ENCODE measurements around the gene KIF24.
"Not testable (repeated sequence)": the region's sequence is repeated elsewhere in the genome, so short reads cannot be mapped to it uniquely, and the experiment has no call there.

Gene KIF24

DNA sequence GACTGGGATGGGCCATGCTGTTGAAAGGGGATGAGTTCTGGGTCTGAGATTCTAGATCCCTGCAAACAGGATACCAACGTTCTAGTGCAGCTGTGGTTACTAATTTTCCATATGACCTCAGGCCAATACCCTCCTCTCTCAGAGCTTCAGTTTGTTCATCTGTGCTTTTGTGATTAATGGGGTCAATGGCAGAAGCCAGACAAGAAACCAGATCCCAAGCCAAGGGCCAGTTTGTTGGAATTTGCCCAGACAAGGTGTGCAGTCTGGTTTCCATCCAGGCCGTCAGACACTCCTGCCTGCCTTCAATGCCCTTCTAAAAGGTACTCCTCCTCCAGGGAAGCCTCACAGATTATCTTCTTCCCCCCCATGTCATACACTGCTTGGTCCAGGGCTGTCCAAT lies 36.2 kb upstream of the KIF24 start:
- DNase-seq (ENCODE audit: low spot score) = no peak

DNA sequence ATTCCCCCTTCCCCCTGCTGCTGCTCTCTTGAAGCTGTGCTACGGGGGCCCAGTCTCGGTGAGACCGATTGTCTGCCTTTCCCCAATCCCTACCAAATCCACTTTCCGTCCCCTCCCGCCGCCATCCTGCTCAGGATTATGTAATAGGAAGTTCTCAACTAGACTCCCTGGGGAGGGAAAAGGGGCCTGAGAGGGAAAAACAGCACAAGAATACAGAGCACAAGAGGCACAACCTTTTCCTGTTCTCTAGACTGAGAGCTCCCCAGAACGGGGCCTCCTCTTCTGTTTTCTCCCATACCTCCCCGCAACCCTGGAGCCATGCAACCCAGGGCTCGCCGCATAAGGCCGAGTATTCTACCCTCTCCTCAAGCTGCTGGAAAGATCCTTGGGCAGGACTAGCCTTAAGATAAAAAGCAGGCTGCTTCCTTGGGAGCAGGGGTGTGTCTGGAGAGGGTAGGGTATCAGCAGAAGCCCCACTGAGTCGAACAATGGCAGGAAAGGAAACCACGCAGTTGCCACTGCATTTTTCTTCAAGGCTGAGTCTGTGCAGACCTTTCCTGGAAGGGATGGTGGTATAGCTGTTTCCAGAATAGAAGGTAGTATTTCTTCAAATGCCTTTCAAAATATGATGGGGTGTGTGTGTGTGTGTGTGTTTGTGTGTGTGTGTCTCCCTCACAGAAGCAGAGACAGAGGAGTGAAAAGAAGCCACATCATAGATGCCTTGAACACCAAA lies 34.7 kb upstream of the KIF24 start:
- DNase-seq (ENCODE audit: low spot score) = no peak

DNA sequence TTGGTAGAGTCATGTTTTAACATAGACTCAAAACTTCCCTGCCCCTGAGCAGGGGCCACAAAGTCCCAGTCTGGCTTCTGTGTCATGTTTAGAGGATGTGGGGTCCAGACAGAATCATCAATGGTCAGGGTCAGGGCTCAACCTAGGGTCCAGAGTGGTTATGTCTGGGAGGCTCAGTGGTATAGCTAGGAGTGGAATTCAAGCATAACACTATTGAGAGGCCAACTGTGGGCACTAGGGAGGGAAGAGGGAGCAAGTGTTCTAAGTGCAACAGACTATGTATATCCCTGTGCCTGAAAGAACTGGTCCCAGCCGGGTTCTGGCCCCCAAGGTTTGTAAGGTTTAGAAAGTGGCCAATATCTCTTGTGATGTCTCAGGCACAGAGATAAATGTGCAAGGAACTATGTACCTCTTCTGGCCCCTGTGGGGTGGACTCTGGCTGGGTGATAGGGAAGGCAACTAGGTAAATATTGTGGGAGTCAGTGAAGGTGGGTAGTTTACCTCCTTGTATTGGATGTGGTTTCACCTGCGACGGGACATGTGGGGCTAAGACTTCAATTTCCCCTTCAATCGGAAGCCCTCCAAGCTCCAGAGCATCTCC lies 33.6 kb upstream of the KIF24 start:
- DNase-seq (ENCODE audit: low spot score) = no peak

DNA sequence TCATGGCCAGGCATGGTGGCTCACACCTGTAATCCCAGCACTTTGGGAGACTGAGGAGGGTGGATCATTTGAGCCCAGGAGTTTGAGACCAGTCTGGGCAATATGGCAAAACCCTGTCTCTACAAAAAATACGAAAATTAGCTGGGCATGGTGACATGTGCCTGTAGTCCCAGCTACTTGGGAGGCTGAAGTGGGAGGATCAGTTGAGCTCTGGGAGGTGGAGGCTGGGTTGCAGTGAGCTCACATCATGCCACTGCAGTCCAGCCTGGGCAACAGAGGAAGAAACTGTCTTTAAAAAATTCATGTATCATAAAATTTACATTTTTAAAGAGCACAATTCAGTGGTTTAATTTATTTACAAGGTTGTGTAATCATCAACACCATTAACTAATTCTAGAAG lies 23.9 kb upstream of the KIF24 start:
- not testable (repeated sequence) for DNase-seq (ENCODE audit: low spot score)

DNA sequence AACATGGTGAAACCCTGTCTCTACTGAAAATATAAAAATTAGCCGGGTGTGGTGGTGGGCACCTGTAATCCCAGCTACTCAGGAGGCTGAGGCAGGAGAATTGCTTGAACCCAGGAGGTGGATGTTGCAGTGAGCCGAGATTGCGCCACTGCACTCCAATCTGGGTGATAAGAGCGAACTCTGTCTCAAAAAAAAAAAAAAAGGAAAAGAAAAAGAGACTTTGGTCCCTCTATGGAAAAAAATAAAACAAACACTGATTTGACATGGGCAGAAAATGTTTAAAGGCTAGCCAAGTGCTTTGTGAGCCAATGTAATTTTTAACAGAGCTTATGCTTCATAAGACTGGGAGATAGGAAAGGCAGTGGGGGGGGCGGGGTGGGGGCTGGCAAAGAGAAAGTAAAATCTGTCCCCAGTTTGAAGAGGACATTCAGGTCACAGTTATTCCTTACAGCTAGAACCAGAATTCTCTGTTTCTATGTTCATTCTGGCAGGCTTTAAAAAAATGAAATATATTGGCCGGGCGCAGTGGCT lies 23.1 kb upstream of the KIF24 start:
- not testable (repeated sequence) for DNase-seq (ENCODE audit: low spot score)

DNA sequence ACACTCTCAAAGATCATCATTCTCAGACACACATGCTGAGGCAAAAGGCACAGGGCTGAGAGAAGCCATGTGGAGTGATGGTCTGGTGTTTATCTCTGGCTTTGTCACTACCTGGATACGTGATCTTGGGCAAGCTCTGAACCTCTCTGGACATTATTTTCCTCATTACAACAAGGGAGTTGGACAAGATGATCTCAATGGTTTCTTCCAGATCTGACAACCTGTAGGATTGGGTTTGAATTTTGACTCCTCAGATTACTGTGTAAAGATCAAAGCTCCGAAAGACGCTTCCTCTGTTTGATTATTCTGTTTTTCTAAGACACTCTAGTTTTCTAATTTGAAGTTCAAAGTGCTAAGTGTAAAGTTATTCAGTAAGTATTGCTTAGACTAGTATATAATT lies 20.3 kb upstream of the KIF24 start:
- no peak for DNase-seq (ENCODE audit: low spot score)

DNA sequence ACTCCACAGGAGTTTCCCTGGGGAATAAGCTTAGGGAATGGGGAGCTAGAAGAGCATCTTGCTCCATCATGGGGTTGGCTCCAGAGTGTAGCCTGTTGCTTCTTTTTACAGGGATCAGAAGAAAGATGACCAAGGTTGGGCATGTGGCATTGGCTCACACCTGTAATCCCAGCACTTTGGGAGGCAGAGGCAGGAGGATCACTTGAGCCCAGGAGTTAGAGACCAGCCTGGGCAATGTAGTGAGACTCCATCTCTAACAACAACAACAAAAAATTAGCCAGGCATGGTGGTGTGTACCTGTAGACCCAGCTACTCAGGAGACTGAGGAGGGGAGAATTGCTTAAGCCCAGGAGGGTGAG lies 18.7 kb upstream of the KIF24 start:
- no peak for DNase-seq (ENCODE audit: low spot score)

DNA sequence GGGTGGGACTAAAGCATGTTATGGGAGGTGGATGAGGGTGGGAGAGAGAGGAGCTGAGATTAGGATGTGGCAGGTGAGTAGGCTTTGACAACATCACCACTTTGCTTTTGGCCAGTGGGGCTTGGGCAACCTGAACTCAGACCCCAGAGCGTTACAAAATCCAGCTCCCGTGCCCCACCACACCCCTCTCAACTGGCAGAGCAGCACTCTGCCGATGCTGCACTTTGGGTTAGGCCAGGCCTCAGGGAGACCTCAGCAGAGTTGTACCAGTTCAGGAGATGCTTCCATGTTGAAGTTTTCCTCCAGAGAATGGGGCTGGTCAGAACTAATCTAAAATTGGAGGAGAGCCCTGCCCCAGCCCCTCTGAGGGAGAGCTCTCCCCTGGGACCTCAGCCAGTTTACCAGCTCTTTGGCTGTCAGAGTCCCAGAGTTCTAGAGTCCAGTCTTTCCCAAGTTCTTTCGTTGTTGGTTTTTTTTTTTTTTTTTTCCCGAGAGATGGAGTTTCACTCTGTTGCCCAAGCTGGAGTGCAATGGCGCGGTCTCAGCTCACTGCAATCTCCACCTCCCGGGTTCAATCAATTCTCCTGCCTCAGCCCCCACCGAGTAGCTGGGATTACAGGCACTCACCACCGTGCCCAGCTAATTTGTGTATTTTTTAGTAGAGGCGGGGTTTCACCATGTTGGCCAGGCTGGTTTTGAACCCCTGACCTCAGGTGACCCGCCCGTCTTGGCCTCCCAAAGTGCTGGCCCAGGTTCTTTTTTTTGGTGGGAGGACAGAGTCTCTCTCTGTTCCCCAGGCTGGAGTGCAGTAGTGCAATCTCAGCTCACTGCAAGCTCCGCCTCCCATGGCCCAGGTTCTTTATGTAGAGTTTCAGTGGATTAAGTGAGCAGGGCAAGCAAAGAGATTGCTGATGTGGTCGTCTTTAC lies 18.1 kb upstream of the KIF24 start:
- DNase-seq (ENCODE audit: low spot score) = no peak

DNA sequence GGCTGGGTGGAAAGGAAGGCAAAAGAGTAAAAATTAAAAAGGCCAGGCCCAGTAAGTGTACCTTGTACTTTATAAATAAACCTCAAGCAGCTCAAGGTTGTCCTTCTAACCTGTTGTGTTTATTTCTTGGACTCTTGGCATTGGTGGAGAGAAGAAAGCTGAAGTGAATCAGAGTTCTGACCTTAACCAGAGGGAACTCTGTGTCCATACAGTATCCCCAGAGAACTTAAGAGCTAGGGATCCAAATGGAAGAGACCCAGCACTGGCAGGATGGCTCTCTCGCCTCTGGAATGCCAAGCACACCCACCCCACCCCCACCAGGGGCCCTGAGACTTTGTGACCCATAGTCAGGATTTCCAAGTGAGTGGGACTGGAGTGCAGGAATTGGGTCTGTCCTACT lies 14.5 kb upstream of the KIF24 start:
- DNase-seq (ENCODE audit: low spot score) = no peak

DNA sequence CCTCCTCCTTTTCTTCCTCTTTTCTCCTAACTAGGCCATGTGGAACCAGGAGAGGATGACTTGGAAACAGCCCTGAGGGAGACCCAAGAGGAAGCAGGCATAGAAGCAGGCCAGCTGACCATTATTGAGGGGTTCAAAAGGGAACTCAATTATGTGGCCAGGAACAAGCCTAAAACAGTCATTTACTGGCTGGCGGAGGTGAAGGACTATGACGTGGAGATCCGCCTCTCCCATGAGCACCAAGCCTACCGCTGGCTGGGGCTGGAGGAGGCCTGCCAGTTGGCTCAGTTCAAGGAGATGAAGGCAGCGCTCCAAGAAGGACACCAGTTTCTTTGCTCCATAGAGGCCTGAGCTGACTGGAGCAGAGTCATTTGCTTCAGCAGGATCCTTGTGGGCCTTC lies 14.0 kb upstream of the KIF24 start:
- peak; percentile 80 for DNase-seq (ENCODE audit: low spot score)

DNA sequence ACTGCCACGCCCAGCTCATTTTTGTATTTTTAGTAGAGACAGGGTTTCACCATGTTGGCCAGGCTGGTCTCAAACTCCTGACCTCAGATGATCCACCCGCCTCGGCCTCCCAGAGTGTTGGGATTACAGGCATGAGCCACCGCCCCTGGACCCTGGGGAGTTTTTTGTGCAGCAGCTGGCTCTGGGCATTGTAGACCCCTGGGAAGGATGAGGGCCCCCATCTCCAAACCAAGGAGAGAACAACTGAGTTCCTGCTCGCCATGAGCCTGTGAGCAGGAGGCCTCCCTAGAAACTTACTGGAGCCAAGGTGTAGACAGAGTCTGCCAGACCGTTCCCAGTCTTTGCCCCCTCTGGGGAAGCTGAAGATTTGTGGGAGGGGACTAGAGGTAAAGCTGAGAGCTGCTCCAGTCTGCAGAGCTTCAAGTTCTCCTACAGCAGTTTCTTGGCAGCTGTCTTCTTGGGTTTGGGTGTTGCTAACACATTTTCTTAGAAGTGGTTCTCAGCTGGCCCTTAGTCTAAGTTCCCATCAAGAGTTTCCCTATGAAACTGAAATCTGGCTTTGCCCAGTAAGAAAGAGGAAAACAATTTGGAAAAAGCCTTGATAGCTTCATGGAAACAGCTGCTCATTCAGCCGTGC lies 12.7 kb upstream of the KIF24 start:
- DNase-seq (ENCODE audit: low spot score) = no peak

DNA sequence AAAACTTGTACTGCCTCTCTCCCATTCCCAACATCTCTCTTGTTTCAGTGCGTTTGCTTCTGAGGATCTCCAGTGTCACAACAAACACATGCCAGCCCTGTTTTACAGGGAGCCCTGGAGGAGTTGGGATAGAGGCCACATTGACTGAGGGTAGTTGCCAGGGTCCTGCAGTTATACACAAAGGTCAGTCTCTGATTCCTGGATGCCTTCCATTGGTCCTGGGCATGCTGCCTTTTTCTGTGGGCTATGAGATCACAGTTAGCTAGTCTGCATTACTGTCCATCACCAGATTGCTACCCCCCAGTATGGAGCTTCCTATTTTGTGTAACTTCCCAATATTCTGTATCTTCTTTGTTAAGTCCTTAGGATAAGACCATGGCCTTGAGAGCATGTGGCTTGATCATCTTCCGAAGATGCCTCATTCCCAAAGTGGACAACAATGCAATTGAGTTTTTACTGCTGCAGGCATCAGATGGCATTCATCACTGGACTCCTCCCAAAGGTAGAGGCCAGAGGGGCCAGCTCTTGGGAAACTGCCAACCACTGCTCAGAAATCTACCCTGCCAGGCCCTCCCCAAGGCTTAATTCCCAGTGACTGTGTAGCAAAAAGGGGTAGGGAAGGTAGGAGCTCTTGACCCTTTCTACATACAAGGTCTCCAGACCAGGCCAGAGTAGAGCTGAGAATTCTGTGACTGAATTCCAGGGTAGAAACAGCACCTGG lies 9.8 kb upstream of the KIF24 start:
- peak; percentile 82 for DNase-seq (ENCODE audit: low spot score)

DNA sequence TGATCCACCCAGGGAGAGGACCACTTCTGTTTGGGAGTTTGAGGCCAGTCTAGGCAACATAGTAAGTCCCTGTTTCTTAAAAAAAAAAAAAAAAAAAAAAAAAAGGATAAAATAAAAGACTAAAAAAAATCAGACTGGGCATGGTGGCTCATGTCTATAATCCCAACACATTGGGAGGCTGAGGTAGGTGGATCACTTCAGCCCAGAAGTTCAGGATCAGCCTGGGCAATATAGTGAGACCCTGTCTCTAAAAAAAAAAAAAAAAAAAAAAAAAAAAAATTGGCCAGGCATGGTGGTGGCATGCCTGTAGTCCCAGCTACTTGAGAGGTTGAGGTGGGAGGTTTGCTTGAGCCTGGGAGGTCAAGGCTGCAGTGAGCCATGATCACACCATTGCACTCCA lies 9.0 kb upstream of the KIF24 start:
- not testable (repeated sequence) for DNase-seq (ENCODE audit: low spot score)

DNA sequence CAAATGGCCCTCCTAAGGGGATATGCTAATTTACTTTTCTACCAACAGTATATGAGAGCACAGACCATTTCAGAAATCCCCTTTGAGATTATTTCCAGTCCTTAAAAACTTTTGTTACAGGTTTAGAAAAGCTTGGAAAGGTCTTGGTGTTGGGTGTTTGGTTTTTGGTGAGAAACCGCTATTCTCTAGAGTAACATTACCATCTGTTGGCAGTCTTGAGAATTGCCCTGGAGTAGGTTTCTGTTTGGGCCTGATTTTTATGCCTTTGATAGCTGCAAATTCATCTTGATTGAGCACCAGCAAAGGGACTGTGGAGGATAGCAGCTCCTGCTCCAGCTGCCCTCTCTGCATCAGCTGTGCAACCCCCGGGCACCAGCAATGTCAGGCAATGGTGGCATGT lies 8.3 kb upstream of the KIF24 start:
- no peak for DNase-seq (ENCODE audit: low spot score)

DNA sequence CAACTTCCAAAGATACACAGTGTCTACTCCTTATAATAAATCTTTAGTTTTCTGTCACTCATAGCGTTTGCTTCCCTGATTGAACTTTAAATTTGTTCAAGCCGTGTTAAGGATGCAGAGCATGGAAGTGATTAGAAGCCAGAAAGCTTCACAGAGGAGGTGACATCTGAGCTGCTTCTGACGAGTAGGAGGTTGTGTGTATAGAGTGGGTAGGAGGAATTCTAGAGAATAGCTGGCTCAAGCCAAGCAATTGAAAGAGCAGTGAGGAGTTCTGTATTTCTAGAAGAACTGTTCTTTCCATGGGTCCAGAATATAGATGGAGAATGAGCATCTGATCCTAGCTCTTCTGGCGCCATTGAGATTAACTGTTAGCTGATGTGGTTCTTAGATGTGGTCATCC lies 6.3 kb upstream of the KIF24 start:
- no peak for DNase-seq (ENCODE audit: low spot score)

DNA sequence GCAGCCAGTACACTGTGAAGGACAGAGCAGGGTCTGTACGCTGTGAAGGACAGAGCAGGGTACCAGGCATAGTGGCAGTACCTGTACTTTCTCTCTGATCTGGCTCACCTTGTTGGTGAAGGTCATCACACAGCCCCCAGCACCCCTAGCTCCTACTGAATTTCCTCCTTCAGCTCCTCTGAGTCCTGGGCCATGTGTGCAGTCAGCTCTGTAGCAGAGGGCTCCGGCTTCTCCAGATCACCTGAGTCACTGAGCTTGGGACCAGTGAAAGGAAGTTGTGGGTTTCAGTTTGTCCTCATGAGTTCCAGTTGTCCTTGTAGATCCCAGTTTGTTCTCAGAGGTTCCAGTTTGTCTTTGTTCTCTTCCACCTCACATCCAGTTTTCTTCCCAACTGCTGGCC lies 5.8 kb upstream of the KIF24 start:
- DNase-seq (ENCODE audit: low spot score) = peak; percentile 54

DNA sequence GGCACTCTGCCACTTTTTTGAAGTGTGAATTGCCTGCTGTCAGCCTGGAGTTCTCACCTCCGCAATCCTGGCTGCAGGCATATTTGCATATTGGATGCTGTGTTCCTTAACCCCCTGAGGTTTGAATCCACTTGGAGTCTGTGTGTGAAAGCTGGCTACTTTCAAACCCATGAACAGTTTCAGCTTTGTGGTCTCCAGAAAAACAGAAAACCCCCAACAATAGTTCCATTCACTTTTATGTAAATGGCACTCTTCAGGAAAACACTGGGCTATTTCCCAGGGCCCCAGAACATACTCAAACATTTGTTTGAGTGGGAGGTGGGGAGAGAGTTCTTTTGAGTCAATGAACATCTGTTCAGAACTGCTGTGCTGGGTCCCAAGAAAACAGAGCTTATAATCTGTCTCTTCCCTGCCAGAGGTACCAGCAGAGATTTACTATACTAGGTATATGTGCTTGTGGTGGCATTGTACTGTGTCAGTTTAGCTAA lies 5.3 kb upstream of the KIF24 start:
- DNase-seq (ENCODE audit: low spot score) = peak; percentile 98

DNA sequence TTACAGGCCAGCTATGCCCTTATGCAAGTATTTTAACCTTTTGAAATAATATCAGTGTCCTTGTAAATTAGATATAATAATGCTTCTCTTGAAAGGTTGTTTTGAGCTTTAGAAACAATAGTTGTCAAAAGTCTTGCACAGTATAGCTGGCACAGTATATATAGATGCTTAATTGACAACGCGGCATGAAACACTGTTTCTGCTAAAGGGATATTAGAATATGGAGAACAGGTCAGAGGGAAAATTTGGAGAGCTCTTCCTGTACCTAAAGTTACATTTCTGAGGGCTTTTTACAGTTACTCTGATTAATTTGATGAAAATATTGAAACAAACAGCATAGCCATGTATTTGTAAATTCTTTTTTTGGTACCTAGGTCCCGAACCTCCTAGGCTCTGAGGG lies 4.8 kb upstream of the KIF24 start:
- peak; percentile 57 for DNase-seq (ENCODE audit: low spot score)

DNA sequence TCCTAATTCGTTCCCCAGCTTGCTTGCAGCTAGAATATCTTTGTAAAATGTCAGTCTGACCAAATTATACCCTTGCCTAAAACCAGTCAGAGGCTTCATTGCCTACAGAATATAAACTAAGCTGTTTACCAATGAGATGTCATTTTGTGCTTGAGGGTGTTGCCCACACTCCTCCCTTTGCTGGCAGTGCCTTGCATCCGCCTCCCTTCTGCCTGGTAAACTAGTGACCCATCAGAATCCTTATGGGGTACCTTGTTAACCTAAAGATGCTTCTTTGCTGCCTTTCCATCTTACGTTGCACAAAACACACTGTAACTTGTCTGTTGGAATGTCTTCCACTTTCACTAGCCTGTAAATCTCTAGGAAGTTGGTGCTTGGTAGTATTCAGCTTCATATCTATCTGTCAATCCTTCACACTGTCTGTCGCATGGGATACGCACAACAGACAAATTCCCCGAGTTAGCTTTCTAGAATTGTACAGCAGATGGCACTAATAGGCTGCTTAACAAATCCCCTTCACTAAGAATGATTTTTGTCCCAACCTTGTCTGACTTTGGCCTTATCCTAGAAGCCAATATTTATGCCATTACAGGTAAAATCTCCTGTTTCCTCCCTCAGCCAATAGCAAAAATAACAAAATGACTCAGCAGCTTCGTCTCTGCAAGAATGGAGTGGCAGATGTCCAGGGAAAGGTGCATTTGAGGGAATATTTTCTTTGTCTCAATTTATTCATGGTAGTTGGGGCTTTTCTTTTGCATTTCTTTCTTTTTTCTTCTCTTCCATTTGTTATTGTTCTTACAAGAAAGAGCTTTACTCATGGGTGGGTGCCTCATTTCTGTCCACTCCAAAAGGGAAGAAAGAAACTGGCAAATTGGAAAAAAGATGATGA lies 3.3 kb upstream of the KIF24 start:
- peak; percentile 89 for DNase-seq (ENCODE audit: low spot score)

DNA sequence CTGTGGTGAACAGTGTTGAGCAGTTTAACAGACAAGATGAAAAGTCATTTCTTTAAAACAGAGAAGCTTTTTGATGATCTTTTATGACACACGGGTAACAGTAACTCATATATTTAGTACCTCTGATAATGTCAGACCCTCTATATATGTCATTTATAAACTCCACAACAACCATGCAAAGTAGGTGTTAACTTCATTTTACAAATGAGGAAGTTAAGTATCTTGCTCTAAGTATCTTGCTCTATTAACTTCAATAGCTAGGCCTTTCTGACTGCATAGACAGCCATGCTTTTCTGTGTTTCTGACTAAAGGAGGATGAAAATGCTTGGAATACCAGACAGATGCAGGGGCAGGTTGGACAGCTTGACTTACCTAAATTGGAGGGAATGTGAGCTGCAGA lies 2.1 kb upstream of the KIF24 start:
- DNase-seq (ENCODE audit: low spot score) = no peak
